Midbrain (tissue), 1 donor: ENCODE data around the gene NDE1.
"Not testable (repeated sequence)": the region's sequence is repeated elsewhere in the genome, so short reads cannot be mapped to it uniquely, and the experiment has no call there.

Experiments used
- DNase-seq: peaks from one replicate; lab custom pipeline; 2025; lab: John Stamatoyannopoulos, UW

NDE1 gene

DNA sequence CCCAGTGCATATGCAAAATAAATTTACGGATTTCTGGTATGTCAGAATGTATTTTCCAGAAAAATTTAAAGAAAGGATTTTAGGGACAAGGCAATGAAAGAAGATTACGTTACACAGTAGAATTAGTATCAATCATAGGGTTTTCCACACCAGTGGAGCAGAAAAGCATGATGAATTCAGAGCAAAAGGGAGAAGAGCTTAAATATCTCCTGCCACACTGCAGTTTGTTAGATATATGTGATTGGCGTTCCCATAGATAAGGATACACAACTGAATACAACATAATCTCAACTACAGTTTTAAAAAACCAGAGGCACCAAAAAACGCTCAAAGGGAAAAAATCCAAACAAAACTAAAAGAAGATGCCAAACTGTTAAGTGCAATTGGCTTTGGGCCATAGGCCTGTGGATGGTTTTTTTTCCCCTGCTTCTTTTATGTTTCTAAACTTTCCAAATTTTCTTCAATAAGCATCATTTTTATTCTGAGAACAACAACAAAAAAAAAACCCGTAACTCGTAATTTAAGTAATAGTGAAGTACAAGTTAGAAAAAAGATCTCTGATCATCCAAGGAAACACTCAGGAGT lies 29.3 kb upstream of the NDE1 start:
- DNase-seq: no peak

DNA sequence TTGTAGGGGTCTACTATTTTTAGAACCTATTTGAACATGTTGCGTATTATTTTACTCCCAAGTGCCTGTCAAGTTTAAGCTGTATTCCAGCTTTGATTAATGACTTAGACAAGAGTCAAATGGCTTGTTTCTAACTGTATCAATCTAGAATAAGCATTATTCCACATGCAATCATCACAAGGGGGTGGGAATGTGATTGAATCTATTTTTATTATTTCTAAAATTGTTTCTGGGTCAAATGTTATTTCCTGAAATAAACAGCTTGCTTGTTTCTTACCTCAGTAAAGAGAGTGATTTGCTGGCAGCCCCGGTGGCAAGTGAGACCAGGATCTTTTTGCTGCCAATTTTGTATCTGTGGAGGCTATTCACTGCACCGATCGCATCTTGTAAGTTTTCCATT lies 28.6 kb upstream of the NDE1 start:
- DNase-seq: no peak

DNA sequence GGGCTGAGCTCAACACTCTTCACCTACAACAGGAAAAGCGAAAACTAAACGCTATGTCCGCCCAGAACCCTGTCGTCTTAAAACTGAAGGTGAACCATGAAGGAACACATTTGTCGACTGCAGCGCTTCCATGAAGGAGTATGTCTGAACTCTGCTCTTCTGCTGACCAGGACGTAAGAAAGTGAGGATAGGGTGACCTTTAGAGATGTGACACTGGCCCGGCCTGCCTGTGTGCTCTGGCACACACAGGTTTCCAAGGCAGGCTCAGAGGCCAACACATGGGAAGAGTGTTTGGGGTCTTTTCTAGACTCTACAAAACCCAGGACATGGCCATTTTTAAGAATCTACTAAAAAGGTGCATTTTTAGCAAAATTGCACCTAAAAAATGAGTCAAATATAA lies 28.2 kb upstream of the NDE1 start:
- no peak for DNase-seq

DNA sequence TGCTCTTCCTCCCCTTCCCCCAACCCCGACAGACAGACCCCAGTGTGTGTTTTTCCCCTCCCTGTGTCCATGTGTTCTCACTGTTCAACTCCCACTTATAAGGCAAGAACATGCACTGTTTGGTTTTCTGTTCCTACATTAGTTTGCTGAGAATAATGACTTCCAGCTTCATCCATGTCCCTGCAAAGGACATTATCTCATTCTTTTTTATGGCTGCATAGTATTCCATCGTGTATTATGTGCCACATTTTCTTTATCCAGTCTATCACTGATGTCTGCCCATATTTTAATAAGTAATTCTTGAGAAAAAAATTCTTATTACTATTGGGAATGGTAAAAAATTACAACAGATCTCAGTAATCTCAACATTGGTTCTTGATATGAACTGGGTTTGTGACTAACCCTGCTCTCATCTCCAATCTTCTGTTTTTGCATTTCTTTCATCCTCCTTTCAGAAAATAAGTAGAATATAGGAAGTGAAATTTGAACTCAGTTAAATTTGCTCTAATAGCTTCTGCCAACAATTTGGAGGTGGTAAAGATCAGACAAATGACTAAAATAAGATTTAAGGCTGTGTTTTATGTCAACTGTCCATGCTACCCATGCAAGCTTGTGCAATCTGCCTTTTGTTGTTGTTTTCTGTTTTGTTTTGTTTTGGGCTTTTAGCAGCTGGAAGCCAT lies 18.2 kb upstream of the NDE1 start:
- no peak for DNase-seq

DNA sequence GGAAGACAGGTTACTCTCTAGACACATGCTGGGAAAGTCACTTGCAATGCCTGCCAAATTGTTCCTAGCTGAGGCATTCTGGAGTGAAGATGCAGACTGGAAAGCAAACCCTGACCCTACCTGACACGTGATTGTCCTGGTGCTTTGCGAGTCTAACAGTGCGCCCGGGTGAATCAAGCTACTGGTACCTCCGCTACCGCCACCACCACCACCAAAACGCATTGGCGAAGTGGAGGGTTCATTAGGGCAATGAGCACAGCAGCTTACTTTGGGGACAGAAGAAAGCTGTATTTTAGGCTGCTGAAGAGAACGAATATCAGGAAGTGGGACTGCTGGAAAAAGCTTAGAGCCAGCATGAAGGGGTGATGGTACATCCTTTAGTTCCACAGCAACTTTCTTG lies 14.1 kb upstream of the NDE1 start:
- DNase-seq: no peak

DNA sequence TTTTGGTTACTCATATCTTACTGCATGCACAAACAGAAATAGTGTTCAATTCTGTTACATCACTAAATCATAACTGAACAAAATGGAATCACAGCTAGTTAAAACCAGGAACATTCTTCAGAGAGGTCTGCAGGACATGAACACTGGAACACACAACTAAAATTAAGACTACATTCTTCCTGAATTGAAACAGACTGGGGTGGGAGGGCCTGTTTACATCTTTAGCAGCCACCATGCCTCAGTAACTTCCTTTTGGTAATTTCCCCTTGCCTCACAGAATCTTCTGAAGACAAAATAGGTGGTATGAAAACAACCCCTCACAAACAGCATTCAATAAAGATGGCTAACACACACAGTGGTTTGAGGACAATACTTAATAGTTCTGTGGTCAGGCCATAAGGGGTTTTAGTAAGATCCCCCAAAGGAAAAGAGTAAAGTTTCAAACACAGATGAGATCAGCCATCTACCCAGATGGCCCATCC lies 13.6 kb upstream of the NDE1 start:
- DNase-seq: no peak

DNA sequence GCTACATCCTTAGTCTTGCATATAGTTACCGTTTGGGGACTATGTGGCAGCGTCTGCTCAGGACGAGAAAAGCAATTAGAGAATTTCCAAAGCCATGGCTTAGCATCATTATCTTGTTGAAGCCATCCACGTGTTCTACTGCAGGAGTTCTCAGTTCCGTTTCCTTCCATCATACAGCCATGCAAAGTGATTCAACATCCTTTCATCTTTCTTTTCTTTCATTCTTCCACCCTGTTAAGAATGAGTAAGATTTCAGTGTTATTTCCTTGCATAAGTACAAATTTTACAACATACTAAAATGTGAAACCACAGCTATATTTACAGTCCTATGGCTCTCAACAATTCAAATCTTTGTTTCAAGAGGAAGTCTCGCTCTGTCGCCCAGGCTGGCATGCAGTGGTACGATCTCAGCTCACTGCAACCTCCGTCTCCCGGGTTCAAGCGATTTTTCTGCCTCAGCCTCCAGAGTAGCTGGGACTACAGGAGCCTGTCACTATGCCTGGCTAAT lies 10.9 kb upstream of the NDE1 start:
- DNase-seq: no peak

DNA sequence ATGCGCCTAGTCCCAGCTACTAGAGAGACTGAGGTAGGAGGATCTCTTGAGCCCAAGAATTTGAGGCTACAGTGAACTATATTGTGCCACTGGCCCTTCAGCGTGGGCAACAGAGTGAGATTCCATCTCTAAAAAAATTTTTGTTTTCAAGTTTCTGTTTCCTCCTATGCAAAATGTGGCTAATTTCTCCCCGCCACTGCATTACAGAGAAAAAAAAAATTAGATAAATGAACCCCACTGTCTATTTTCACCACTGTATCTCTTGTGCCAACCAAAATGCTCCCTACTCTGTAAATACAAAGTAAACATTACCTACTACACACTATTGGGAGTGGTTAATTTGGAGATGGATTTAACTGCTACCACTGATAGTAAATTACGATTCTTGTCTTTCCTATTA lies 9.1 kb upstream of the NDE1 start:
- DNase-seq: no peak

DNA sequence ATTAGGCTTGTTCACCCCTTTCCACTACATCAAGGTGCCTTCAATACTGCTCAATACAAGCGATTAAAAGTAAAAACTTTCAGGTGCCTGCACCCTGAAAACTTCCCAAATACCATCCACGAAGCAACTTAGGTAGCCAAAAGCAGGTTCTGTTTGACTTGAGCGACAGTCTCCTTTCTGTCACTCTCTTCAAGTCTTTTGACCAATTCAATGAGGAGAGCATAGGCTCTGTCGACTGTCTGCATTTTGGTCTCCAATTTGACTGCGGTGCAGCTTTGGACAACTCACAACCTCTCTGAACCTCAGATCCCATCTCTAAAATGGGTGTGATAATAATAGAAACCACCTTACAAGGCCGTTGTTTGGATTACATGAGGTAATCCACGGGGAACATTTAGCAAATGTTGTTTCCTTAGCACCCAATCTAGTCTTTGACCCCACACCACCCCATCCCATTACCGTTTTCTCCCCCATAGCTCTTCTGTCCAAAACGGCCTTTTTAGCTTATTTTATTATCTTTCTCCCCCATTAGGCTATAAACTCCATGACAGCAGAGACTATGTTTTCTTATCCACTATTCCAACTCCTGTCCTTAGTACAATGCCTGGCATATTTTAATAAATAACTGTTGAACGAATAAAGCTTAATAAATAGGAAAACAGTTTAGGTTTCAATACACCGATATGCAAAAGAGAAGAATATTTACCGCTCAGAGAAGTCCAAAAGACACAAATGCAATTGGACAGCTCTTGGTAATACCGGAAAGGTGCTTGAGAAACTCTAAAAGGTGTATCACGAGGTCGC lies 8.1 kb upstream of the NDE1 start:
- no peak for DNase-seq

DNA sequence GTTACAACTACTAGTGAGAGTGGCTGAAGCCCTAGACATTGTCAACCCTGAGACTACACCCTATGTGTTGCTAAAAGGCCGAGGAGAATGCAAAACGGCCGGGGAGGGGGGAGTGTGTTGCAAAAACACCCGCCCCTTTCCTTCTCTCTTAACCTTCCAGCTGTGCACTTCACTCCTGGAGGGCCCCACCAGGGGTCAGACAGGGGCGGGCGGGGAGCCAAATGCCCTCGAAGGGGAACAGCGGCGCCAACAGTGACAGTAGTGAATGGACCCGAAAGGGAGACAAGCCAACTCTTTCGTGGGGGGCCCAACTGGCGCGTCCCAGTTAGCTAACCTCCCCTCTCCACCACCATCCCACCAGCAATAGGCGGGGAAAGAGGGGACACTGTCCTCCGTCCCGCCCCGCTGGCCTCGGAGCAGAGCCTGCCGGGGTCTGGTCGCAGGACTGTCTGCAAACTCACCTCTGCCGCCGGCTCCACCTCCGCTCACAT lies 7.4 kb upstream of the NDE1 start:
- no peak for DNase-seq

DNA sequence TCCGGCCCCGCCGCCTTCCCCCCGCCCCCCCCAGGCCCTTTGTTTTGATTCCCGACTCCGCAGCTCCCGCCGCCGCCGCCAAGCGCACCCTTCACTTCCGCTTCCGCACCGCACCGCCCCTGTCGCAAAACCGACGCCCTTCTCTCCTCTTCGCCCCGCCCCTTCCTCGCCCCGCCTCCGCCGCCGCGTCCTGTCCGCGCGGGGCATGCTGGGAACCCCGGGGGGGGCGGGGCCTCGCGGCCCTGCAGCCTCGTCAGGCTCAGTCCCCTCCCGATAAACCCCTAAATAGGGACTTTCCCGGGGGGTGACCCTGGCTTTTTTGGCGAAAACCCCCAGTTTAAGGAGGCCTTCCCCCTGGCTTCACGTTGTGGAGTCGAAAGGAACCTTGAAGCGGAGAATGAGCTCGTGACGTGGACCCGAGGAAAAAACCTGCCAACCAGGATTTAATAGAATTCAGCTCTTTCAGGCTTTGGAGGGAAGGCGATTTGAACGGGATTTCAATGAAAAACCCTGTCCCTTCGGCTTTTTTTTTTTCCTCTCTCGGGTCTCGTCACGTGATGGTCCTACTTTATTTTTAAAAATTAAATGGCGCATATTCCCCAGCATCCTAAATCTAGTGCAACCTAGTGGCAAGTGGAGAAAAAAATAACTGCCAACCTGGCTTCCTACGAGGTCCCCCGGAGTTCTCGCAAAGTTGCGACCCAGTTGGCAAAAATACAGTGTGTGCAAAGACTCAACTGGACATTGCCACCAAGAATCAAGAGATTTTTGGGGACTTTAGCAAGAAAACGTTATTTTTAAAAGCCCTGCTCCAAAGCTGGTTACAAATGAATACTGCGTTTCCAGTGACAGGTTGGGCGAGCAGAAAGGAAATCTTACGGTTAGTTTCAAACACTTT lies 6.7 kb upstream of the NDE1 start, which contains the start of gene MARF1:
TSS of gene MARF1 (minus strand) at position 107 of the 898 bp plus-strand sequence. CDS start 3,921 bp downstream, outside the sequence.
- peak; percentile 96 for DNase-seq

DNA sequence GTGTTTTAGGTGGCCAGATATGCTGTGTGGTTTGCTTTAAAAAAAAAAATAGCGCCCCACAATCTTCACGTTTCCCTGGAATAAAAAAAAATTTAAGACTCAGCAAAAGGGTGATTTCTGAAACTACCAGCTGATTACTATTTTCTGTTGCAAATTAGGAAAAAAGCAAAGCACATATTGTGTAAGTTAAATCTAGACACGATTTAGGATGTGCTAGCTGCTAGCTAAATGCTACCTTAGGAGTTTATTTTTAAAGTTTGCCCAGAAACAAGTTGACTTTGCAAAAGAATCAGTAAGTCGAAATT lies 6.1 kb upstream of the NDE1 start:
- DNase-seq: no peak

DNA sequence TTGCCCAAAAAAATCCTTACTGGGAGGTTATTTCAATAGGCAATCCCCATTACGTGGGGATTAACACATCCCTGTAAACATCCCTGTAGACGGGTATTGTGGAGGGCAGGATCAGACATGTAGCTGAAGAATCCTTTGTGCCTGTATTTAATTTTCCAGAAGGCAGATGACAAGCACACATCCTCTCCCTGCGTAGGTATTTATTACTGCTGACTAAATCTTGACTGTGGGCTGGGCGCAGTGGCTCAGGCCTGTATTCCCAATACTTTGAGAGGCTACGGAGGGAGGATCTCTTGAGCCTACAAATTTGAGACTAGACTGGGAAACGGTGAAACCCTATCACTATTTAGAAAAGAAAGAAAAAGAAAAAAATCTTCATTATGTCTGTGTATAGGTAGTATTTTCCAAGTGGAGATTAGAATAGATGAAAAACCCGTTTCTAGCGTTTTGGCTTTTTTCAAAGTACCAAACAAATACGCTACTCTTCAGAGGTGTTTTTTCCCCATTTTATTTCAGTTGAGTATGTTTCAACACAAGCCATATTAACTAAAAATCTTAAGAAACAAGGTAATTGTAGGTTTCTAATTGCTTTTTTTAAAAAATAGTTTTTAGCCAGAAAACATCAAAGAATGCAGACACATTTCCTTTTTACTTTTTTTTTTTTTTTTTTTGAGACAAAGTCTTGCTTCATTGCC lies 5.6 kb upstream of the NDE1 start:
- DNase-seq: no peak

DNA sequence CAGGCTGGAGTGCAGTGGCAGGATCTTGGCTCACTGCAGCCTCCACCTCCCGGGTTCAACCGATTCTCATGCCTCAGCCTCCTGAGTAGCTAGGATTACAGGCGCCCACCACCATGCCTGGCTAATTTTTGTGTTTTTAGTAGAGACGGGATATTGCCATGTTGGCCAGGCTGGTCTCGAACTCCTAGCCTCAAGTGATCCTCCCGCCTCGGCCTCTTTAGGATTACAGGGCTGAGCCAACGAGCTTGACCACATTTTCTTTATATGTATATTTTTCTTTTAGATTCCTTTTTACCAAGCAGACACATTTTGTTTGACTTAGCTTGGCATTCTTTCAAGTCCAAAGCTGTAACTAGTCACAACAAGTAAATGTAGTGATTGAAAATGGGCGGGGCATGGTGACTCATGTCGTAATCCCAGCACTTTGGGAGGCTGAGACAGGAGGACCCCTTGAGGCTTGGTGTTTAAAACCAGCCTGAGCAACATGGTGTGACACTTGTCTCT lies 5.0 kb upstream of the NDE1 start:
- not testable (repeated sequence) for DNase-seq

DNA sequence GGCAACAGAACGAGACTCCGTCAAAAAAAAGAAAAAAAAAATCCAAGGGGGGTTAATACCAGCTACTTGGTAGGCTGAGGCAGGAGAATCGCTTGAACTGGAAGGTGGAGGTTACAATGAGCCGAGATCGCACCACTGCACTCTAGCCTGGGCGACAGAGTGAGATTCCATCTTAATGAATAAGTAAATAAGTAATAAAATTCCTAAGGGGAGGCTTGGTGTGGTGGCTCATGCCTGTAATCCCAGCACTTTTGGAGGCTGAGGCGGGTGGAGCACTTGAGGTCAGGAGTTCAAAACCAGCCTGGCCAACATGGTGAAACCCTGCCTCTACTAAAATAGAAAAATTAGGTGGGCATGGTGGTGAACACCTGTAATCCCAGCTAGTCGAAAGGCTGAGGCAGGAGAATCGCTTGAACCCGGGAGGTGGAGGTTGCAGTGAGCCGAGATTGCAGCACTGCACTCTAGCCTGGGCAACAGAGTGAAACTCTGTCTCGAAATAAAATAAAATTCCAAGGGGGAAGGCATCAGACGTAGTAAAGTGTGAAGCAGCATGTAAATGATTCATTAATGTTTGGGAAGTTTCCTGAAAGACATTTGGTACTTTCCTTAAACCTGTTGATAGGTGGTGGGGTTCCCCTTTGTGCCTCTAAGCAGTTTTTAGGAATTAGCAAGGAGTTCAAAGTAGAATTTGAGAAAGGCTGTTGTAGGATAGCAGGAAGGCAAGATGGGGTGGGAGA lies 3.3 kb upstream of the NDE1 start:
- not testable (repeated sequence) for DNase-seq

DNA sequence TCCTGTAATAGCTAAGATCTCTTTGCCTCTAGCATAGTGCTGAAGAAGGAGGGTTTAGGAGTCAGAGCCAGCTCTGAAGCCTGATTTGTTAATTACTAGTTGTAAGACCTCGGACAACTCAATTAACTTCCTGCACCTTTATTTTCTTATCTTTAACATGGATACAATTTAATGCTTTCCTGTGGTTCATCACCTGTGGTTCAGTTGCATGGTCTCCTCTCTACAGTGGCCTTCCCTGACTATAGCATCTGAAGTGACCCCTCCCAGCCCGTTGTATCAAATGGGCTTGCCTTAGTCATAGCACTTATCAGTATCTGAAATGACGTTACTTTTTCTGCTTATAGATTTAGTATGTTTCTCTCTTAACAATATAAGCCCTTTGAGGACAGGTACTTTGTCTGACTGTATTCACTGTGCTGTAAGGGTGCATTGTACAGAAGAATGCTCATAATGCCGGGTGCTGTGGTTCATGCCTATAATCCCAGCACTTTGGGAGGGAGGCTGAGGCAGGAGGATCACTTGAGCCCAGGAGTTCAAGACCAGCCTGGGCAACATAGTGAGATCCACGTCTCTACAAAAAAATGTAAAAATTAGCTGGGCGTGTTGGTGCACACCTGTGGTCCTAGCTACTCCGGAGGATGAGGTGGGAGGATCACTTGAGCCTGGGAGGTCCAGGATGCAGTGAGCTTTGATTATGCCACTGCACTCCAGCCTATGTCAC lies 2.6 kb upstream of the NDE1 start:
- no peak for DNase-seq

DNA sequence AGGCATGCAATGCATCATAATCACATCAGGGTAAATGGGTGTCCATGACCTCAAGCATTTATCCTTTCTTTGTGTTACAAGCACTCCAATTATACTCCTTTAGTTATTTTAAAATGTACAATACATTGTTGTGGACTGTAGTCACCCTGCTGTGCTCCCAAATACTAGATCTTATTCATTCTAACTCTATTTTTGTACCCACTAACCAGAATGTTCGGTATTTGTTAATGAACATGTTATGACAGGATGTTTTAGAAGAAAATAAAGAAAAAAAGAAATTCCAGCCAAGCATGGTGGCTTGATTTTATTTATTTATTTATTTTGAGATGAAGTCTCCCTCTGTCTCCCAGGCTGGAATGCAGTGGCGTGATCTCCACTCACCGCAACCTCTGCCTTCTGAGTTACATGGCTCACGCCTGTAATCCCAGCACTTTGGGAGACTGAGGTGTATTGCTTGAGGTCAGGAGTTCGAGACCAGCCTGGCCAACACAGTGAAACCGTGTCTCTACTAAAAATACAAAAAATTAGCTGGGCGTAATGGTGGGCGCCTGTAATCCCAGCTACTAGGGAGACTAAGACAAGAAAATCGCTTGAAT lies 1.8 kb upstream of the NDE1 start:
- DNase-seq: no peak

DNA sequence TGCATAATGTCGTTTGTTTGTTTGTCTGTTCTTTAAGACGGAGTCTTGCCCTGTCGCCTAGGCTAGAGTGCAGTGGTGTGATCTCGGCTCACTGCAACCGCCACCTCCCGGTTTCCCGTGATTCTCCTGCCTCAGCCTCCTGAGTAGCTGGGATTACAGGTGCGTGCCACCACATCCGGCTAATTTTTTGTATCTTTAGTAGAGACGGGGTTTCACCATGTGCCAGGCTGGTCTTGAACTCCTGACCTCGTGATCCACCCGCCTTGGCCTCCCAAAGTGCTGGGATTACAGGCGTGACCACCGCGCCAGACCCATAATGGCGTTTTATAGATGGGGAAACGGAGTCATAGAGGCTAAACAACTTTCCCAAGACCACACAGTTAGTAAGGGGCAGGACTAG lies 734 bp upstream of the NDE1 start:
- DNase-seq: not testable (repeated sequence)

DNA sequence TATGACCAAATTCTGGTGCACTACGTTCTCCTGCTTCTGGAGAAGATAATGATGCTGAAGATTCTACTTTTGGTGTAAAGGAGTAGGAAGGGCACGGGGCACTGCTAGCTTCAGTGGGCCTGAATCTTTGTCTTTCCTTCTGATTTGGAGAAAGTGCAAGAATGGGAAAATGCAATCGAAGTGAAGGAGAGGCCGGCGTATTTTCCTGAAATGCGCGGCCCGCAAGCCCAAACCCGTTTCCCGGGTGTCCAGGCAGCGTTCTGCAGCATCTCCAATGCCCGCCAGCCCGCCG lies 372 bp upstream of the NDE1 start:
- DNase-seq: no peak
